Muscle of arm (tissue), 12 donors: ENCODE measurements around the gene MRPL20. TPM values are rescaled to one million over a fixed set of nuclear protein-coding genes. Genes with fewer than 3 reads are reported as not detected.

Experiments used
- DNase-seq: peaks from one replicate; pipeline ENCODE4 v3.0.0-alpha.2; 2013
- polyA plus RNA-seq, 12 donors: library from polyadenylated mRNA; unstranded; fragments of 120-200 nt; gene quantifications; one replicate each; pipeline ENCODE4 v1.2.1, GENCODE V29; 2013; ENCODE audit not compliant: insufficient read length in 12 of 12

The MRPL20 gene
- polyA plus RNA-seq, 12 donors, result 96.9 to 118 (median 106) TPM; not detected in 1

GRCh38 chr1:1366699-1367066 is 40.4 kb downstream of the MRPL20 start:
- no peak for DNase-seq

- DNase-seq, result no peak
Observed at GRCh38 chr1:1365875-1366698, 41.0 kb downstream of the MRPL20 start.

- no peak for DNase-seq
Observed at GRCh38 chr1:1364266-1364665, 42.8 kb downstream of the MRPL20 start.

GRCh38 chr1:1361982-1362423 is 45.1 kb downstream of the MRPL20 start:
- DNase-seq, result peak; percentile 74

GRCh38 chr1:1361233-1361981 is 45.7 kb downstream of the MRPL20 start:
- DNase-seq, result no peak

GRCh38 chr1:1360506-1361169 is 46.5 kb downstream of the MRPL20 start:
- DNase-seq, result peak; percentile 69

GRCh38 chr1:1359664-1360468 is 47.2 kb downstream of the MRPL20 start:
- DNase-seq, result peak; percentile 77

GRCh38 chr1:1359308-1359663 is 47.8 kb downstream of the MRPL20 start:
- DNase-seq, result peak; percentile 52

GRCh38 chr1:1358433-1359271 is 48.4 kb downstream of the MRPL20 start, which contains the start of gene MXRA8:
TSS of gene MXRA8 (minus strand) at chr1:1358555. CDS start at chr1:1358504, 51 bp downstream.
- DNase-seq, result peak; percentile 92

GRCh38 chr1:1357871-1358432 is 49.1 kb downstream of the MRPL20 start:
- no peak for DNase-seq

- DNase-seq, result no peak
Observed at GRCh38 chr1:1356796-1357401, 50.2 kb downstream of the MRPL20 start.

GRCh38 chr1:1356166-1356795 is 50.8 kb downstream of the MRPL20 start:
- DNase-seq, result no peak

GRCh38 chr1:1355416-1355815 is 51.7 kb downstream of the MRPL20 start:
- DNase-seq, result no peak

- no peak for DNase-seq
Observed at GRCh38 chr1:1354271-1355247, 52.5 kb downstream of the MRPL20 start.

- no peak for DNase-seq
Observed at GRCh38 chr1:1353389-1354151, 53.5 kb downstream of the MRPL20 start.

- DNase-seq, result no peak
Observed at GRCh38 chr1:1352786-1353388, 54.2 kb downstream of the MRPL20 start.
